Type B pancreatic cell (in vitro differentiated cells): Measurements from ENCODE around the gene TMEM33. TPM values are rescaled to one million over a fixed set of nuclear protein-coding genes. Genes with fewer than 3 reads are reported as not detected.
A peak's percentile ranks its signal among the peaks of the same experiment; 100 is the strongest.

Source experiments
- DNase-seq: peaks from one replicate; pipeline ENCODE4 v3.0.0; 2021; ENCODE audit warnings: mixed read lengths; ENCODE audit not compliant: unreplicated experiment; ENCODE audit errors: extremely low spot score
- H3K27ac Mint-ChIP-seq: 2 replicates; pipeline ENCODE4 v1.8.0; 2021; ENCODE audit warnings: mild to moderate bottlenecking, mixed read lengths
- H3K27me3 Mint-ChIP-seq: 2 replicates; pipeline ENCODE4 v1.8.0; 2021; ENCODE audit warnings: mixed read lengths
- H3K36me3 Mint-ChIP-seq: 2 replicates; pipeline ENCODE4 v1.8.0; 2021; ENCODE audit warnings: mixed read lengths
- H3K4me1 Mint-ChIP-seq: one replicate; pipeline ENCODE4 v1.8.0; 2021; ENCODE audit warnings: mixed read lengths; ENCODE audit not compliant: unreplicated experiment
- H3K4me3 Mint-ChIP-seq: 2 replicates; pipeline ENCODE4 v1.8.0; 2021; ENCODE audit warnings: mild to moderate bottlenecking, mixed read lengths
- H3K9me3 Mint-ChIP-seq: 2 replicates; pipeline ENCODE4 v1.8.0; 2021; ENCODE audit warnings: mixed read lengths
- CTCF ChIP-seq: fragments of 200-600 bp; sonication (generic); conservative IDR thresholded peaks from 2 replicates; pipeline ENCODE4 v1.5.0; 2021; ENCODE audit warnings: antibody characterized with exemption, mild to moderate bottlenecking
- long read RNA-seq: library from polyadenylated mRNA; unstranded; transcript quantifications from one replicate; pipeline ENCODE4 v2.0.0, GENCODE V29; 2020
- total RNA-seq: library from RNA; stranded (reverse); gene quantifications from 2 replicates; pipeline ENCODE4 v1.2.1, GENCODE V29; 2021; ENCODE audit warnings: low replicate concordance

TMEM33 gene, protein sequence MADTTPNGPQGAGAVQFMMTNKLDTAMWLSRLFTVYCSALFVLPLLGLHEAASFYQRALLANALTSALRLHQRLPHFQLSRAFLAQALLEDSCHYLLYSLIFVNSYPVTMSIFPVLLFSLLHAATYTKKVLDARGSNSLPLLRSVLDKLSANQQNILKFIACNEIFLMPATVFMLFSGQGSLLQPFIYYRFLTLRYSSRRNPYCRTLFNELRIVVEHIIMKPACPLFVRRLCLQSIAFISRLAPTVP
- total RNA-seq = 60.5 and 64.3 TPM in 2 replicates
- long read RNA-seq, full-length matches to known transcripts = 71 of 86 reads
- long read RNA-seq, partial matches to known transcripts = 4 of 86 reads
- long read RNA-seq, other reads (novel, unspliced or antisense) = 11 of 86 reads

DNA sequence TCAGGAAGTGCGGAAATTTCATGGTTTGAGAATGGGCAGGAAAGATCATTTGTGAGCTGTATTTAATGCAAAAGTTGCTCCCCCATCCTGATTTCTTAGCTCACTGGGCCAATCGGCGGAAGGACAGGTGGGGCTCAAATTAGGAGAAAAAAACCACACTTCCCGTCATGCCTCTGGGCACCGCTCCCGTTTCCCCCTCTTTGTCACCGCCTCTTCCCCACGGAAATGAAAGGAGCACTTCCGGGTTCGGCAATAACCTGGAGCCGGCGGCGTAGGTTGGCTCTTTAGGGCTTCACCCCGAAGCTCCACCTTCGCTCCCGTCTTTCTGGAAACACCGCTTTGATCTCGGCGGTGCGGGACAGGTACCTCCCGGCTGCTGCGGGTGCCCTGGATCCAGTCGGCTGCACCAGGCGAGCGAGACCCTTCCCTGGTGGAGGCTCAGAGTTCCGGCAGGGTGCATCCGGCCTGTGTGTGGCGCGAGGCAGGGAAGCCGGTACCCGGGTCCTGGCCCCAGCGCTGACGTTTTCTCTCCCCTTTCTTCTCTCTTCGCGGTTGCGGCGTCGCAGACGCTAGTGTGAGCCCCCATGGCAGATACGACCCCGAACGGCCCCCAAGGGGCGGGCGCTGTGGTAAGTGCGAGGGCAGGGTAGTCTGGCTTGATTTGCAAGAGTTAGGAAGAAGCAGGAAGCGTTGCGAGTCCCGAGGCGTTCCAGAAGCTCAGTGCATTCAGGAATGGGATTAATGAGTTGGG lies at the start of gene TMEM33:
TMEM33 (plus strand) TSS at position 529 of the 751 bp plus-strand sequence; CDS start at position 585, 56 bp downstream.
- Mint-ChIP-seq H3K36me3 (peaks cover 21% of the 10 kb centered on the region), H3K27ac (peak within 1 kb of the TSS; percentile 97), H3K4me1 (peaks cover 21% of the 10 kb centered on the region), H3K27me3 (peaks cover 4% of the 10 kb centered on the region), H3K9me3 (no peaks in the 10 kb centered on the region), H3K4me3 (peak within 1 kb of the TSS; percentile 98)
- TF ChIP-seq CTCF = peak; percentile 64
- DNase-seq = peak; percentile 81

- H3K27me3 Mint-ChIP-seq = peaks cover 82% of the 10 kb centered on the region
Observed at GRCh38 chr4:41885456-41885855, 49.8 kb upstream of the TMEM33 start.

GRCh38 chr4:41887277-41887676 lies 48.0 kb upstream of the TMEM33 start:
- Mint-ChIP-seq H3K4me3 (no peak overlapping the region), H3K4me1 (peaks cover 5% of the 10 kb centered on the region), H3K36me3 (no peaks in the 10 kb centered on the region), H3K27me3 (peaks cover 69% of the 10 kb centered on the region), H3K9me3 (no peaks in the 10 kb centered on the region), H3K27ac (no peak overlapping the region)
- TF ChIP-seq CTCF = no peak
- no peak for DNase-seq

More at GRCh38 chr4:41885456-41885855, 49.8 kb upstream of the TMEM33 start:
- DNase-seq = no peak
- Mint-ChIP-seq H3K4me1 (peaks cover 14% of the 10 kb centered on the region), H3K36me3 (no peaks in the 10 kb centered on the region), H3K4me3 (no peak overlapping the region), H3K27ac (no peak overlapping the region), H3K9me3 (no peaks in the 10 kb centered on the region)
- no peak for TF ChIP-seq CTCF

GRCh38 chr4:41887821-41888686 lies 47.2 kb upstream of the TMEM33 start:
- peaks cover 5% of the 10 kb centered on the region for H3K4me1 Mint-ChIP-seq
- no peaks in the 10 kb centered on the region for H3K36me3 Mint-ChIP-seq
- peak; percentile 96 for TF ChIP-seq CTCF
- peaks cover 70% of the 10 kb centered on the region for H3K27me3 Mint-ChIP-seq
- no peaks in the 10 kb centered on the region for H3K9me3 Mint-ChIP-seq
- DNase-seq = no peak
- no peak overlapping the region for H3K27ac Mint-ChIP-seq
- H3K4me3 Mint-ChIP-seq = no peak overlapping the region

- Mint-ChIP-seq H3K4me1 (peaks cover 5% of the 10 kb centered on the region), H3K27me3 (peaks cover 64% of the 10 kb centered on the region), H3K27ac (no peak overlapping the region), H3K4me3 (no peak overlapping the region), H3K36me3 (no peaks in the 10 kb centered on the region), H3K9me3 (no peaks in the 10 kb centered on the region)
- no peak for TF ChIP-seq CTCF
- DNase-seq = no peak
Observed at GRCh38 chr4:41888687-41889074, 46.5 kb upstream of the TMEM33 start.
